ENCODE data around the gene ATCAY. TPM values are rescaled to one million over a fixed set of nuclear protein-coding genes. Genes with fewer than 3 reads are reported as not detected.
"Not testable (repeated sequence)": the region's sequence is repeated elsewhere in the genome, so short reads cannot be mapped to it uniquely, and the experiment has no call there.

The ATCAY gene
- total RNA-seq, 1 donor from 2014 or later: not detected

DNA sequence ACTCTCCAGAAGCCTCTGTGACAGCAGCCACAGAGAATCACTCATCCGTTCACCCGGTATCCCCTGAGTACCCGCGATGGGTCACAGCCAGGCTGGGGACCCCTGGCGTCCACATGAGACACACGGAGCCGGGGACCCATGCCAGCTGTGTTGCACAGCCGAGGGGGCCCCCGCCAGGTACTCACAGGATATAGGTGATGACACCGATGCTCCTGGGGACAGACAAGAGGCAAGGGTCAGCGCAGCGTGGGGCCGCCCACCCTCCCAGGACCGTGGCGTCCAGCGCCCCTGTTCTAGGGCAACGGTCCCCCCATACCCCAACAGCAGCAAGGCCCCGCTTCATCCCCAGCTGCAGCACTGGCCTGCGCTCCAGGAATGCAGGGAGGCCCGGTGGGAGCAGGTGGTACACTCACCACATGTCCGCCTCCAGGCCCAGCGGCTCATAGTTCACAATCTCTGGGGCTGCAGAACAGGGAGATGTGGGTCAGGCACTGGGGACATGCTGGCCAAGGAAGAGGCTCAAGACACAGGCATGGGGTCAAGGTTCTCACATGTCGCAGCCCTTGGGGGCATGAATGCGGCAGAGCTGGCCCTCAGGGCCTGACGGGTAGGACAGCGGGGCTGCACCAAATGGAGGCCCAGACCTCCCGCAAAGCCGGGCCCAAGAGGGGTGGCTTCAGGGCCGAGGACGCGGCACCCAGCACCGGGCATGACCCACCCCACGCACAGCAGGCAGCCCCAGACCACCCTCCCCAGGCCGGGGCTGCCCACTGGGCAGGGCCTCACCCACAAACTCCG lies 83.2 kb downstream of the ATCAY start:
- DNase-seq (ENCODE audit: low spot score): no peak
- intact Hi-C loops (cut with DNase I): no loop called here
- ATAC-seq: no peak

DNA sequence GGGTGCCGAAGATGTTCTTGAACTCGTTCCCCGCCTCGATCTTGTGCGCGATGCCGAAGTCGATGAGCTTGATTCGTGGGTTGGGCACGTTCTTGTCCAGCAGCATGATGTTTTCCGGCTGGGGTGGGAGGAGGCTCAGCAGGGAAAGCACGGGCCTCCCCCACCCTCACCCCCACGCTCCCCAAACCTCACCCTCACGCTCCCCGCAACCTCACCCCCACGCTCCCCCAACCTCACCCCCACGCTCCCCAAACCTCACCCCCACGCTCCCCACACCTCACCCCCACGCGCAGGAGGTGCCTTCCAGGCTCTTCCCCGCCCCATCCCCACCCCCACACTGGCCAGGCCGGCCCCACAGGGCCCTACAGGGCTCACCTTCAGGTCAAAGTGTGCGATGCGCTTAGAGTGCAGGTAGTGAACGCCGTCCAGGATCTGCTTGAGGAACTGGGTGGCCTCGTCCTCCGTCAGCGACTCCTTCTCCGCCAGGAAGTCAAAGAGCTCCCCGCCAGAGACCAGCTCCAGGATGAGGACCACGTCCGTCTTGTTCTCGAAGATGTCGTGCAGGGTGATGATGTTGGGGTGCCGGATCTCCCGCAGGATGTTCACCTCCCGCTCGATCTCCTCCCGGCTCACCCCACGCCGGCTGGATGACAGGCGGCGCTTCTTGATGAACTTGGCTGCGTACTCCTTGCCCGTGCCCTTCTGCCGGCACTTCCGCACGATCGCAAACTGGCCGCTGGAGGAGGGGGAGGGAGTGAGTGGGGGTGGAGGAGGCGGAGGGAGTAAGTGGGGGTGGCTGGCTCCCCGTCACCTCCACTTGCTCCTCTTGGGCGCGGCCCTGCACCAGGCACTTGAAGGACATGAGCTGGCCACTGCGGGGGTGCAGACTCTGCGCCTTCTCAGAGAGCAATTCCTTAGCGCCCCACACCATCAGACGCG lies 84.0 kb downstream of the ATCAY start:
- DNase-seq (ENCODE audit: low spot score) (no peak), ATAC-seq (no peak)
- intact Hi-C loops (cut with DNase I): no loop called here

DNA sequence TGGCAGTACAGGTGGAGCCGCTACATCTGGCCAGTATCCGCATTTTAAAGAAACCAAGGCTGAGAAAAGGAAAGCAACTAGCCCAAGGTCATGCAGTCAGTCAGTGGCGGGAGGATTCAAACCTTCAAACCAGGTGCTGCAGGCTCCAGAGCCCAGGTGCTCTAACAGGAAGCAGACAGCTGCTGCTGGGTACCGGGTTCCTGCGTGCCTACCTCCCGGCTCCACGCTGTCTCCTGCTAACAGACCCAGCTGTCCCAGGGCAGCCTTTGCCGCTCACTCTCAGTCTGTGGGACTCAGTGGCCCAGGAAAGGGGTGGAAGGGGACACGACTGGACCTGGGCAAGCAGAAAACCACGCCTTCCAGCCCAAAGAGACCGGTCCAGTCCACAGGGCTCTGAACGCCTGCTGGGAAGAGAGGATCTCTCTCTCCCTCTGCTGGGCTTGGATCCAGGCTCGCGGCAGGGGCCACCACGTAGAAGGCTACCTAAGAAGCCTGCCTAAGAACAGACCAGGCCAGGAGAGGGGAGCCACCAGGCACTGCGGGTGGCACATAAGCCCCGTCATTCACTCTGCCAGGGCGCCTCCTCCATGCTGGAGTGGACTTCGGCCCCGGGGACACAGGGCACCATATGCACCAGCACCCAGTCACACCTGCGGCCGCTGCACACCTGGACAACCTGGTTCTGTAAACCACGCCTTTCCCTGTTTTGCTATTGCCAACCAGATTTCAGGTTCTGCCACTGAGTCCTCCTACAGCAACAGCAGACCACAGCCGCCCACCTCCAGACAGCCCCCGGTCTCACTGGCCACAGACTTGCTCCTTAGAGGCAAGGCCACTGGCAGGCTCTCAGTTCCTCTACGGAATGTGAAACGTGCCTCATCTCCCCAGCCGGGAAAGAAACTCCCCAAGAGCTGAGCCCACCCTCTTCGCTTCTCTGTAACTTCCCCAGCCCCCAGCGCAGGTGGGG lies 85.8 kb downstream of the ATCAY start:
- ATAC-seq (no peak), DNase-seq (ENCODE audit: low spot score) (no peak)
- intact Hi-C loops (cut with DNase I): no loop called here

DNA sequence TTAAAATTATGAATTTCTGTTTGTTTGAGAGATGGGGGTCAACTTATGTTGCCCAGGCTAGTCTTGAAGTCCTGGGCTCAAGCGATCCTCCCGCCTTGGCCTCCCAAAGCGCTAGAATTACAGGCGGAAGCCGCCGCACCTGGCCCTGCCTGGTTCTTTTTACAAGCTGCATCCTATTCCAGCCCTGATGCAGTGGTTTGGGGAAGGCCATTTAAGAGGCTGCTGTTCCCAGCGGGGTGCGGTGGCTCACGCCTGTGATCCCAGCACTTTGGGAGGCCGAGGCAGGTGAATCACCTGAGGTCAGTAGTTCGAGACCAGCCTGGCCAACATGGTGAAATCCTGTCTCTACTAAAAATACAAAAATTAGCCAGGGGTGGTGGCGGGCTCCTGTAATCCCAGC lies 87.5 kb downstream of the ATCAY start:
- DNase-seq (ENCODE audit: low spot score); ATAC-seq; intact Hi-C loops (cut with DNase I): not testable (repeated sequence)

DNA sequence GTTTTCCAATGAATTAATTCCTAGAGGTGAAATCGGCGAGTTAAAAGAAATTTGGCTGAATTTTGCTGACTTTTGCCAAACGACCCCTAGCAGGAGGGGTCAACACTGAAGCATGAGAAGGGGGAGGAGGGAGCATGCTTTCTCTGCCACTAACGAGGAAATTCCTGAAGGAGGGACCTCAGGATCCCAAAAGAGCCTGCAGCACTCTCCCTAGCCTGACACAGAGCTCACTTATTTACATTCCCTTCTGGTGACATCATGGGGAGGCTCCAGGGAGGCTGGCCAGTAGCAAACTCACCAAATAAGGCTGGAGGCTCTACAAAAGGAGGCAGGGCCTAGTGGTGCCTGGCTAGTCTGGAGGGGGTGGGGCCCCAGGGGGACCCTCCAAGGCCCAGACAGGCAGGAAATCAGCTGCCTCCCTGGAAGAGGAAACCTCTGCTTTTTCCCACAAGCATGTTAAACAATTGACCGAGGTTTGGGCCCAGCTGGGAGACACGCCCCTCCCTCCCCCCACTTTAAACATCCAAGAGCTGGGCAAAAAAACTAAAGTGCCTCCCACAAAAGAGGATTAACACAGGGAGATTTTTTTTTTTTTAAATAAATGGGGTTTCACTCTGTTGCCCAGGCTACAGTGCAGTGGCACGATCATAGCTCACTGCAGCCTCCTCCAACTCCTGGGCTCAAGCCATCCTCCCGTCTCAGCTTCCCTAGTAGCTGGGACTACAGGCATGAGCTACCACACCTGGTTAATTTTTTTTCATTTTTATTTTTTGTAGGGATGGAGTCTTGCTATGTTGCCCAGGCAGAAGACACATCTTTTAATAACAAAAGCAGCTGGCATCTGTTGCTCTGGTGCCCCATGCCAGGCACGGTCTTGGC lies 88.3 kb downstream of the ATCAY start:
- intact Hi-C loops (cut with DNase I): no loop called here
- DNase-seq (ENCODE audit: low spot score) (peak; percentile 87), ATAC-seq (peak; percentile 91)

DNA sequence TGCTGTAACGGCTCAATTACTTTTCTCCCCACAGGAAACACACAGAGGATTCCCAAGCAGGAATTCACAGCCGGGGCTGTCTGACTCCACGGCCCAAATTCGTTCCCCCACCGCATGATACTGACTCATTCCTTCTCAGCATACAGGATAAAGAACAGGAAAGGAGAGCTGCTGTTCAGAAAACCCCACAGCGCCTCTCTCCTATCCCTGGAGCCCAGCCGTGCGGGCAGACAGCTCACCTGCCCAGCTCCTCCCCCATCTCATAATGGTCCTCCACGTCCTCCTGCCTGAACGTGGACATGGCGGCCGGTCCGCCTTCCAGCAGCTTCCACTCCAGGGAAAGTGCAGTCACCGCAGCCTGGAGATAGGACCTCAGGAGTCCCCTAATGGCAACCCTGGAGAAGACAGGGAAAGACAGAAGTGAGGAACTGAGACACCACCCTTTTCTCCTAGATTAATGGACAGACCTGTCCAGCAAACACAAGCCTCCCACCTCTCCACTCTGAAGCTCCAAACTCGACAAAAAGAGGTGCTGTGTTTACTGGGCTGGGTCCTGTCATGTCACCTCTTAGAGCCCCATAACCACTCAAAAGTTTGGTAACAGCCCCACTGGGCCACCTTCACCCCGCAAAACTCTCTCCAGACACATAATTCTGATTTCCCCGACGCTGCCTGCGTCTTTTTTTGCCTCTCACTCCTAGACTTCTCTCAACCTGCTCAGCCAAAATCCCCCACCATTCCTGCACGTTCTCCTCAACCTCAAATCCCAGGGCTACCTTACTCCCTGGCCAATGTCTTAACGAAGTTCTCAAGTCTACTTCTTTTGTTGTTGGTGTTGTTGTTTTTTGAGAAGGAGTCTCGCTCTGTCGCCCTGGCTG lies 89.2 kb downstream of the ATCAY start:
- intact Hi-C loops (cut with DNase I): no loop called here
- no peak for ATAC-seq
- DNase-seq (ENCODE audit: low spot score): no peak

DNA sequence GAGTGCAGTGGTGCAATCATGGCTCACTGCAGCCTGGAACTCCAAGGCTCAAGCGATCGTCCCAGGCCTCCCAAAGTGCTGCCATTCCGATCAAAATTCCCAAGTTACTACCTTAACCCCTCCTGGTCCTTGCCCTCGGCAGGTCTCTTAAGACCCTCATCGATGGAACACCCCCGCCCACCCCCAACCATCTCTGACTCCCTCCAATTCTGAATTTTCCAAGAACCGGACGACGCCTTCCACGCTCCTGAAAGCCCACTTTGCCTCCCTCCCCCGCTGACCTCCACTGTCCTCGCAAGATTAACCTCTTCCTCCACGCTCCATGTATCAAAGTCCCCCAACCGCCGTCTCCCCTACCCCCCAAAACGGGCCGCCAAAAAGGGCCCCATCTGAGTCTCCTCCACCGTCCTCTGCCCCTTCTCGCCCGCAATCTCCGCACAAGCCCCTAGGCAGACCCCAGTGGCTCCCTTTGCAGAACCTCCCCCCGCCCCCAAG lies 89.9 kb downstream of the ATCAY start:
- intact Hi-C loops (cut with DNase I): no loop called here
- no peak for ATAC-seq
- DNase-seq (ENCODE audit: low spot score): no peak

DNA sequence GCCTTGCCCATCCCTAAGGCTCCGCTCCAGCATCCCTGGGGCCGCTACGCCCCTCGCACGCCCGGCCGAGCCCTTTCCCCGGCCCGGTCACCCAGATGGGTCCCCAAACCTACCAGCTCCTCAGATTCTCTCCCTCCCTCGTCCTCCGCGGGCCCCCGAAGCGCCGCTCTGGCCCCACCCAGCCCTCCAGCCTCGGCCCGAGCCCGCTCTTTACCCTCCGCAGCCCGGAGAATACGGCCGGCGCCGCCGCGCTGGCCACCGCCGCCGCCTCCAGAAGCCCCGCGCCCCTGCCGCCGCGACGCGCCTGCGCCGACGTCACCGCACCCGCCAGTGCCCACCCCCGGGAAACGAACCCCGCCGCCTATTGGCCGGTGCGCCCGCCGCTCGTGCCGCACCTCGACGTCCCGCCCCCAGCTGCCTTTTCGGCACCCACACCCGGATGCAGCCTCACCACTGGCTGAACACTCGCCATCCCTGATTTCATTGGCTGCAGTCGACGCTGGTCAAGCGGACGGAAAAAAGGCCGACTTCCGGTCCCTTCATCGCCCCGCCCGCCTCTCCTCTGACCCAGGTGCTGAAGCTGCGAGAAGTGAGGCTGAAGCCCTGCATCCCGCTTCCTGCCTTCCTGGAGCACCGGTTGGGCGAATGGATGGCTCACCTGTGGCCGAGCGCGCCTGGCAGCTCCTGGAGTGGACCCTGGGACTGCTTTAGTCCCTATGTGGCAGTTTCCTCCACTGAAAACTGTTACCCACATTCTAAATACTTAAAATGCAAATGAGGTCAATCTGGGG lies 90.5 kb downstream of the ATCAY start, which contains the start of gene DAPK3:
DAPK3 (minus strand) TSS at position 292 of the 791 bp plus-strand sequence. CDS start 1,364 bp downstream, outside the sequence.
- intact Hi-C loops (cut with DNase I): no loop called here
- ATAC-seq (peak; percentile 94), DNase-seq (ENCODE audit: low spot score) (peak; percentile 98)

DNA sequence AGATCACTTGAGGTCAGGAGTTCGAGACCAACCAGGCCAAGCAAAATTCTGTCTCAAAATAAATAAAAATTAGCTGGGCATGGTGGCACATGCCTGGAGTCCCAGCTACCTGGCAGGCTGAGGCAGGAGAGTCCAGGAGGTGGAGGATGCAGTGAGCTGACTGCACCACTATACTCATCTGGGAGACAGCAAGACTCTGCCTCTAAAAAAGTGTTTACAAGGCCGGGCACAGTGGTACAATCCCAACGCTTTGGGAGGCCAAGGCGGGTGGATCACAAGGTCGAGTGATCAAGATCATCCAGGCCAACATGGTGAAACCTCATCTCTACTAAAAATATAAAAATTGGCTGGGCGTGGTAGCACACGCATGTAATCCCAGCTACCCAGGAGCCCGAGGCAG lies 94.7 kb downstream of the ATCAY start:
- intact Hi-C loops (cut with DNase I): no loop called here
- ATAC-seq (no peak), DNase-seq (ENCODE audit: low spot score) (no peak)

DNA sequence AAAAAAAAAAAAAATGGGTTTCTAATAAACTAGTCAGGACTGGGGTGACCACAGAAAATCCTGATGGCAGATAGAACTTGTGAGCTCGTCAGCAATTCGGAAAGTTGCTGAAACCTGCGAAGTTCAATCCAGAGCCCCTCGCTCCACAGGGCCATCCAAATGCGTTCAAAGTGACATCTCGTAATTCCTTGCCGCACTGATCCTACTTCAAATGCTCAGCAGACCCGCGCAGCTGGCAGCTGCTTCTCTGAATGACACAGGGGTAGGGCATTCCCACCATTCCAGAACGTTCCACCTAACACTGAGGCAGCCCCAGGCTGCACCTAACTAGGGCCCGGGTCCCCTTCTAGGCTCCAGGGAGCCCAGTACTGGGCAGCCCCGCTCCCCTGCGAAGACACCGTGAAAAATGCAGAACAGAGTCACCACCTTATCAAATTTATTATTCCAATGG lies 95.2 kb downstream of the ATCAY start:
- ATAC-seq (no peak), DNase-seq (ENCODE audit: low spot score) (no peak)
- intact Hi-C loops (cut with DNase I): no loop called here

DNA sequence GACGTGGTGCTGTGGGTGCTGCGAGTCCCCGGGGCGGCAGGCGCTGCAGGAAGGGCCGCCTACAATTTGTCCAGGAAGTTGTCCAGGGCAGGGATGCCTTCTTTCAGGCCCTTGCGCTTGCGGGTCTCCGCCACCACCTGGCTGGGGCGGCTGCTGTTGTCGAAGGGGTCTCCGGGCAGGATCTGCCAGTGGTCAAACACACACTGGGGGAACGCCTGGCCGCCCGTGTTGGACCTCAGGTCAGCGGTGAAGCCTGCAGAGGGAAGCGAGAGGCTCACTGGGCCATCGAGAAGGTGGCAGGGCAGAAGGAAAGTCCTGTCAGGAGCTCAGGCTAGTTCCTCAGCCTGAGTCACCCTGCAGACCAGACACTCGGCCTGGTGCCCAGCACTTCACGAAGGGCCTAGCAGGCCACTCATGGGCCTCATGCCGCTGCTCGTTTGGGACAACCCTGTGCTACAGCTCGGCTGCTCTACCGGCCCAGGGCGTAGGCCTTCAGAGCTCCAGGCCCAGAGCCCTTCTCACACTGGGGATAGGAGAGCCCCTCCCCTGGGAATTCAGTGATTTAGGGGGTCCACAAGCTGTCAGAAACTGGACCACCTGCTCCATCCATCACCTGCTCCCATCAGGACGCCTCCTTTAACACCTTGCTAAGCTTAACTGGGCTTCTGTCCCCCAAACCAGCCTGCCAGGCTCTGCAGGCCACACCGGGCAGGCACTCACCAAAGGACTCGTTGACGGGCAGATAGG lies 96.2 kb downstream of the ATCAY start:
- DNase-seq (ENCODE audit: low spot score) (no peak), ATAC-seq (no peak)
- intact Hi-C loops (cut with DNase I): no loop called here

Data from sciatic nerve (tissue), 2 donors.